C4-2B (cell line): ENCODE results near the gene MAN1A1.

Source experiments
- H3K27ac ChIP-seq: fragments of 450-650 bp; 2 replicates; pipeline ENCODE4 v1.5.1; 2017
- ZFX ChIP-seq: fragments of 450-650 bp; IDR thresholded peaks from 2 replicates; pipeline ENCODE4 v1.6.1; 2017
- TF ChIP-seq, protein P1 (sequence below): fragments of 450-650 bp; conservative IDR thresholded peaks from 2 replicates; pipeline ENCODE4 v1.5.1; 2017; ENCODE audit warnings: mild to moderate bottlenecking

MAN1A1 gene

GRCh38 chr6:119269266-119270103 lies 80.1 kb downstream of the MAN1A1 start:
- TF ChIP-seq ZFX, result no peak
- TF ChIP-seq, protein P1, sequence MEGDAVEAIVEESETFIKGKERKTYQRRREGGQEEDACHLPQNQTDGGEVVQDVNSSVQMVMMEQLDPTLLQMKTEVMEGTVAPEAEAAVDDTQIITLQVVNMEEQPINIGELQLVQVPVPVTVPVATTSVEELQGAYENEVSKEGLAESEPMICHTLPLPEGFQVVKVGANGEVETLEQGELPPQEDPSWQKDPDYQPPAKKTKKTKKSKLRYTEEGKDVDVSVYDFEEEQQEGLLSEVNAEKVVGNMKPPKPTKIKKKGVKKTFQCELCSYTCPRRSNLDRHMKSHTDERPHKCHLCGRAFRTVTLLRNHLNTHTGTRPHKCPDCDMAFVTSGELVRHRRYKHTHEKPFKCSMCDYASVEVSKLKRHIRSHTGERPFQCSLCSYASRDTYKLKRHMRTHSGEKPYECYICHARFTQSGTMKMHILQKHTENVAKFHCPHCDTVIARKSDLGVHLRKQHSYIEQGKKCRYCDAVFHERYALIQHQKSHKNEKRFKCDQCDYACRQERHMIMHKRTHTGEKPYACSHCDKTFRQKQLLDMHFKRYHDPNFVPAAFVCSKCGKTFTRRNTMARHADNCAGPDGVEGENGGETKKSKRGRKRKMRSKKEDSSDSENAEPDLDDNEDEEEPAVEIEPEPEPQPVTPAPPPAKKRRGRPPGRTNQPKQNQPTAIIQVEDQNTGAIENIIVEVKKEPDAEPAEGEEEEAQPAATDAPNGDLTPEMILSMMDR, result no peak

GRCh38 chr6:119267126-119267905 lies 82.2 kb downstream of the MAN1A1 start:
- TF ChIP-seq, protein P1, result no peak
- TF ChIP-seq ZFX, result no peak
- no peak overlapping the region for H3K27ac ChIP-seq

More at GRCh38 chr6:119269266-119270103, 80.1 kb downstream of the MAN1A1 start:
- no peak overlapping the region for H3K27ac ChIP-seq

- no peak overlapping the region for H3K27ac ChIP-seq
- TF ChIP-seq, protein P1, result no peak
- no peak for TF ChIP-seq ZFX
Measured at GRCh38 chr6:119264854-119265397, 84.6 kb downstream of the MAN1A1 start.

GRCh38 chr6:119262612-119263011 lies 86.9 kb downstream of the MAN1A1 start:
- H3K27ac ChIP-seq, result no peak overlapping the region
- TF ChIP-seq ZFX, result no peak
- TF ChIP-seq, protein P1, result no peak

GRCh38 chr6:119261944-119262284 lies 87.6 kb downstream of the MAN1A1 start:
- no peak for TF ChIP-seq ZFX
- TF ChIP-seq, protein P1, result peak; percentile 7; the same call in 1 of the 2 replicates
- H3K27ac ChIP-seq, result no peak overlapping the region

DNA sequence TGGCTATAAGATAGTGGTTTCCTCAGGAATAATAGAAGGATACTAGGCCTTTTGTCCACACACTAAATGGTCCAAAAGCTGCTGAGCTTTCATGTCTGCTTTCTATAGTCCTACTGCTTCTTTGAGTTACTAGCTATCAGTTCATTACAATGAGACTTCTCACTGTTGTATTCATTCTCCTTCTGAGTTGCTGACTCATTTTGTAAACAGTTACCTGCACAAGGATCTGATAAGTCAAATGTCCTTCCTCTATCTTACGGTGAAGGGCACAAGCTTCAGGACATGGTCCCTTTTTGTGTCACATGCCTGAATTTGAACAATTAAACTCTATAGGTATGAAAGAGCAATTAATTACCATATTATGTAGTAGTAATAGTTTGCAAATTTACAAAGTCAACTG lies 90.5 kb downstream of the MAN1A1 start:
- TF ChIP-seq, protein P1, result no peak
- H3K27ac ChIP-seq, result no peak overlapping the region

DNA sequence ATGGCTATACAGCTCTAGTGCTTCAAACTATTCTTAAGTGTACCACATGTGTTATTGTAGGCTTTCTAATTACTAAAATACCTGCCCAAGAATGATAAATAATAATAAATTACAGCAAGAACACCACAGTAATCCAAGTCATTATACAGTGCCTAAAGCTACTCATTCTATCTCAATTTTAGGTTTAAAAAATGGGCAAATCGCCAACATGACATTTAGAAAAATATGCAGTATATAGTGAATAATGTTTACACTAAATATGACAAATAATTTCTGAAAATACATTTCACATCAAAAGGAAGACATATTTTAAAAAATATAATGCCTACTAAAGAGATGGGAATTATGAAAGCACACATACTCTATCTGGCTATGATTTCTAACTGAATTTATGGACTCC lies 91.8 kb downstream of the MAN1A1 start:
- TF ChIP-seq, protein P1, result no peak
- no peak for TF ChIP-seq ZFX
- H3K27ac ChIP-seq, result no peak overlapping the region
